H1 (cell line): ENCODE measurements around the gene ABHD12B. TPM values are rescaled to one million over a fixed set of nuclear protein-coding genes. Genes with fewer than 3 reads are reported as not detected.

Experiments
- ASH2L ChIP-seq: fragments of 200-600, 300-600 bp; sonication (generic); IDR thresholded peaks from one replicate; pipeline ENCODE4 v1.7.1; 2017; ENCODE audit warnings: low read length
- CHD2 ChIP-seq: IDR thresholded peaks from 2 replicates; pipeline ENCODE4 v1.6.1; 2012; ENCODE audit warnings: low read length, improper control_type of control experiment
- CHD7 ChIP-seq: fragments of 300-600 bp; sonication (generic); IDR thresholded peaks from 2 replicates; pipeline ENCODE4 v1.7.1; 2012; ENCODE audit warnings: low read length, moderate library complexity, mild to moderate bottlenecking, inconsistent platforms; ENCODE audit not compliant: insufficient replicate concordance
- KDM5A ChIP-seq: fragments of 200-600 bp; IDR thresholded peaks from 2 replicates; pipeline ENCODE4 v1.7.1; 2012; ENCODE audit warnings: mild to moderate bottlenecking, low read length, inconsistent platforms, mixed read lengths
- MAX ChIP-seq: IDR thresholded peaks from 2 replicates; pipeline ENCODE4 v1.6.1; 2012; ENCODE audit warnings: inconsistent platforms
- polyA plus RNA-seq, 7 experiments: library from polyadenylated mRNA; depleted of rRNA in 3 of 7; stranded (reverse) in 5 of 7; unstranded in 2 of 7; fragments of >200 nt in 5 of 7; fragments of 200-250 nt in 2 of 7; gene quantifications; 1 replicate in 5 of 7; 2 replicates in 1 of 7; 4 replicates in 1 of 7; pipeline versions ENCODE4 v1.2.1 to v1.2.3, GENCODE V29; 2011 to 2013; ENCODE audit warnings: missing spikeins in 2 of 7, mixed read lengths in 2 of 7
- total RNA-seq: library from RNA; stranded (reverse); fragmentation: NEBNext Ultra II Directional; extraction: Animal tissue kit (Norgen Biotek cat#: 25700); gene quantifications from 2 replicates; pipeline ENCODE4 v1.2.1, GENCODE V29; 2021

Gene ABHD12B
- total and polyA plus RNA-seq, 2 of the 8 experiments (the other 6 are each of a cell fraction or from before 2014, with no cell fraction given) = 4.0 to 102 TPM

GRCh38 chr14:50845166-50845565, 26.7 kb upstream of the ABHD12B start (continued):
- TF ChIP-seq MAX (no peak), ASH2L (no peak), KDM5A (no peak), CHD2 (no peak), CHD7 (no peak)
- TF ChIP-seq, all 59 proteins: peak for 0
